Osteoblast (primary cell): ENCODE results near the gene CALN1. TPM values are rescaled to one million over a fixed set of nuclear protein-coding genes. Genes with fewer than 3 reads are reported as not detected.

Experiments used
- DNase-seq: peaks from one replicate; pipeline ENCODE4 v3.0.0; 2011; ENCODE audit warnings: low spot score, mixed read lengths; ENCODE audit not compliant: insufficient read length; ENCODE audit errors: missing footprints
- H2AFZ ChIP-seq: 2 replicates; pipeline ENCODE4 v1.6.0; 2011; ENCODE audit warnings: mild to moderate bottlenecking, low read length
- H3K27ac ChIP-seq: 2 replicates; pipeline ENCODE4 v1.5.1; 2011; ENCODE audit warnings: mild to moderate bottlenecking, low read depth, low read length, moderate library complexity
- H3K27me3 ChIP-seq: 2 replicates; pipeline ENCODE4 v1.6.0; 2012; ENCODE audit warnings: mild to moderate bottlenecking, control low read depth, inconsistent platforms, low read length, moderate library complexity; ENCODE audit not compliant: insufficient read depth
- H3K36me3 ChIP-seq: 2 replicates; pipeline ENCODE4 v1.5.1; 2011; ENCODE audit warnings: mild to moderate bottlenecking, low read length, control low read depth, moderate library complexity; ENCODE audit not compliant: insufficient read depth
- H3K4me1 ChIP-seq: 2 replicates; pipeline ENCODE4 v1.5.1; 2011; ENCODE audit warnings: mild to moderate bottlenecking, low read length, control low read depth, moderate library complexity; ENCODE audit not compliant: insufficient read depth
- H3K4me2 ChIP-seq: 2 replicates; pipeline ENCODE4 v1.6.0; 2011; ENCODE audit warnings: mild to moderate bottlenecking, low read length; ENCODE audit not compliant: insufficient read depth
- H3K4me3 ChIP-seq: fragments of 200-600 bp; sonication (generic); 3 replicates; pipeline ENCODE4 v1.5.1; 2012; ENCODE audit warnings: mild to moderate bottlenecking, low read length, inconsistent platforms; ENCODE audit not compliant: insufficient read depth
- H3K79me2 ChIP-seq: 2 replicates; pipeline ENCODE4 v1.6.0; 2012; ENCODE audit warnings: mild to moderate bottlenecking, low read length, control low read depth, inconsistent platforms; ENCODE audit not compliant: insufficient read depth
- H3K9me3 ChIP-seq: 2 replicates; pipeline ENCODE4 v1.5.1; 2011; ENCODE audit warnings: low read depth, low read length, control low read depth
- H4K20me1 ChIP-seq: 2 replicates; pipeline ENCODE4 v1.6.0; 2012; ENCODE audit warnings: mild to moderate bottlenecking, low read length, control low read depth; ENCODE audit not compliant: insufficient read depth
- total RNA-seq: library from RNA; depleted of rRNA; stranded (reverse); fragments of >200 nt; gene quantifications from 2 replicates; pipeline ENCODE4 v1.2.3, GENCODE V29; 2012
- TF ChIP-seq, protein P1 (sequence below): IDR thresholded peaks from 2 replicates; pipeline ENCODE4 v1.5.1; 2011; ENCODE audit warnings: mild to moderate bottlenecking, low read depth, low read length, moderate library complexity; ENCODE audit errors: extremely low read depth

Gene CALN1
- total RNA-seq, 1 donor = not detected

DNA sequence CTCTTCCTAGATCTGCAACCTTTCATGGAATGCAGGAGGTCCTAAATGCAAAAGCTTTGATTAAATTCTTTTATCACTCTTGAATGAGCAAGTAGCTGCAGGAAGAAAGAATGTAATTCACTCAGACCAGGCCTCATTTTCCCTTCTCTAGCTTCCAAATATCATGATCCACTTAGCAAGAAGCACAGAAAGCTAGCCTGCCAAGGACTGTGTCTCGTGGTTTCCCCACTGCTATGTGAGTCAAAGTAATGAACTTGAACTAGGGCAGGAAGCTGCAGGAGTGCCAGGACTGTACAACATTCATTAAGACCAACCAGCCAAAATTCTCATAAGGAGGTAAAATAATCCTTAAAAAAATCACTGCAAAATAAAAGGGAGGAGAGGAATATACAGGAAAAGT, 379.2 kb downstream of the CALN1 start:
- H3K4me2 ChIP-seq = no peak overlapping the region
- H3K9me3 ChIP-seq = no peaks in the 10 kb centered on the region
- DNase-seq = no peak

DNA sequence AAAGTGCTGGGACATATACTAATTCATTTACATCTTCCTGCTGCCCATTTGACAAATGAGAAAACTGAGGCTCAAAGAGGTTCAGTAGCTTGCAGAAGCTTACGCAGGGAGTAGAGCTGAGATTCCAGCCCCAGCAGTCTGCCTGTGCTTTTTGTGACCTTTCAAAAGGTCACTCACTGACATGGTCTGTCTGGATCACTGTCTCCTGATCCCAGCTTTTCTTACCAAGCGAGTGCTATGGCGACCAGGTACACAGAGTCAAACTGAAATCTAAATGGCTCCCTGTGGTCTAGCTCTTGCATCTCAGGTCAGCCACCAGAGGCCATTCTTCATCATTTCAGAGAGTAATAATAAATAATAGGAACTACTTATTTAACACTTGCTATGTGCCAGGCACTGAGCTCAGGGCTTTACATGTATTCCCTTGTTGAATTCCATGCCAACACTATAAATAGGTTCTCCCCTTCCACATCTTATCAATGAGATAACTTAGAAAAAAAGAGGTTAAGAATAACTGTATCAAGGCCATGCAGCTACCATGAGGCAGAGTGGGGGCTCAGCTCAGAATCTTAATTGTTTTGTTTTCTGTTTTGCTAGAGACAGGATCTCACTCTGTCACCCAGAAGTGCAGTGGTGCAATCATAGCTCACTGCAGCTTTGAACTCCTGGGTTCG, 381.0 kb downstream of the CALN1 start:
- no peak overlapping the region for H2AFZ ChIP-seq
- TF ChIP-seq, protein P1, sequence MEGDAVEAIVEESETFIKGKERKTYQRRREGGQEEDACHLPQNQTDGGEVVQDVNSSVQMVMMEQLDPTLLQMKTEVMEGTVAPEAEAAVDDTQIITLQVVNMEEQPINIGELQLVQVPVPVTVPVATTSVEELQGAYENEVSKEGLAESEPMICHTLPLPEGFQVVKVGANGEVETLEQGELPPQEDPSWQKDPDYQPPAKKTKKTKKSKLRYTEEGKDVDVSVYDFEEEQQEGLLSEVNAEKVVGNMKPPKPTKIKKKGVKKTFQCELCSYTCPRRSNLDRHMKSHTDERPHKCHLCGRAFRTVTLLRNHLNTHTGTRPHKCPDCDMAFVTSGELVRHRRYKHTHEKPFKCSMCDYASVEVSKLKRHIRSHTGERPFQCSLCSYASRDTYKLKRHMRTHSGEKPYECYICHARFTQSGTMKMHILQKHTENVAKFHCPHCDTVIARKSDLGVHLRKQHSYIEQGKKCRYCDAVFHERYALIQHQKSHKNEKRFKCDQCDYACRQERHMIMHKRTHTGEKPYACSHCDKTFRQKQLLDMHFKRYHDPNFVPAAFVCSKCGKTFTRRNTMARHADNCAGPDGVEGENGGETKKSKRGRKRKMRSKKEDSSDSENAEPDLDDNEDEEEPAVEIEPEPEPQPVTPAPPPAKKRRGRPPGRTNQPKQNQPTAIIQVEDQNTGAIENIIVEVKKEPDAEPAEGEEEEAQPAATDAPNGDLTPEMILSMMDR = no peak
- H3K36me3 ChIP-seq = no peaks in the 10 kb centered on the region
- no peaks in the 10 kb centered on the region for H3K79me2 ChIP-seq
- no peaks in the 10 kb centered on the region for H3K4me1 ChIP-seq
- no peaks in the 10 kb centered on the region for H3K27me3 ChIP-seq
- DNase-seq = no peak
- H3K9me3 ChIP-seq = no peaks in the 10 kb centered on the region
- H4K20me1 ChIP-seq = no peaks in the 10 kb centered on the region
- H3K4me2 ChIP-seq = no peak overlapping the region
- no peak overlapping the region for H3K27ac ChIP-seq
- H3K4me3 ChIP-seq = no peak overlapping the region

More for the DNA sequence above, 379.2 kb downstream of the CALN1 start:
- Histone ChIP-seq H2AFZ (no peak overlapping the region), H3K79me2 (no peaks in the 10 kb centered on the region), H4K20me1 (no peaks in the 10 kb centered on the region), H3K27me3 (no peaks in the 10 kb centered on the region), H3K27ac (no peak overlapping the region), H3K4me1 (no peaks in the 10 kb centered on the region), H3K4me3 (no peak overlapping the region), H3K36me3 (no peaks in the 10 kb centered on the region)
- TF ChIP-seq, protein P1 = no peak

DNA sequence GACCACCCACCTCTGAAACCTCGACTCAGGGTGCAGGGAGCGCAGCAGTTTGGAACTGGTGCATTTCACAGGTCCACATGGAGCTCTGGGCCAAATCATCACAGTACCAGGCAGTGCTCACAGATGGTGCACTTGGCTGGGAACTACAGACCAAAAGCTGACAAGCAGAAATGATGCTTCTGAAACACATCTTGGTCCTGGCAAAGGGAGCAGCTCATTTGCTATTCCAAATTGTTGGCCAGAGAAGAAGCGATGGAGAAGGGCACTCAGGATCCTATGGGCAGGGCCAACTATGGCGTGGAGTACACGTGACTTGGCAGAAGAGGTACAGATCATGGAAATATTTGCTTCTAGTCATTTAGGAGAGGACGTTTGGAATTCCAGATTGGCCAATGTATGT, 383.9 kb downstream of the CALN1 start:
- no peak for DNase-seq
- Histone ChIP-seq H4K20me1 (no peaks in the 10 kb centered on the region), H3K4me2 (no peak overlapping the region), H3K79me2 (no peaks in the 10 kb centered on the region), H3K27ac (no peak overlapping the region), H3K9me3 (no peaks in the 10 kb centered on the region), H3K36me3 (no peaks in the 10 kb centered on the region), H2AFZ (no peak overlapping the region), H3K27me3 (no peaks in the 10 kb centered on the region), H3K4me1 (no peaks in the 10 kb centered on the region), H3K4me3 (no peak overlapping the region)
- TF ChIP-seq, protein P1 = no peak

DNA sequence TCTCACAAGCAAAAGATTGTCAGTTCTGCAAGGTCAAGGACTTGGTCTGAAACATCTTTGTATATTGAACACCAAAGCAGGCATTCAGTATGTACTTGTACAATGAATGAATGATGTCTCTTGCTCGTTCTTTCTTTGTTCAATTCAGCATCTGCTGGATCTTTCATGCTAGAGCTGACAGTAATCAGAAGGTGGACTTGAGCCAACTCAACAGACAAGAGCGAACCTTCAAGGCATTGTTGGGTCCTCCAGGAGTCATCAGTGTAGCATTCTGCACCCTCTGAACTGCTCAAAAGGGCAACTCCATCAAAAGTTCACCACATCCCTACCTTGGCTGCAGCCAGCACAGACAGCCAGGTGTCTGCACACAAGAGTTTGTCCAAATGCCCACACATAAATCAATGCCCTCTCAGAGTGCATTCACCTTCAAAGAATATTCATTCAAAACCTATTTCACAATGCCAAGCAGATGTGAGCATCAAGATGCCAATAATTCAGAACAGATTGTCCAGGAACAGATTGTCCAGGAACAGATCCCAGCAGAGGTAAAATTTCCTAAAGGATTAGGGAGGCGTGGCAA, 386.7 kb downstream of the CALN1 start:
- Histone ChIP-seq H3K4me2 (no peak overlapping the region), H3K9me3 (no peaks in the 10 kb centered on the region), H3K36me3 (no peaks in the 10 kb centered on the region), H3K79me2 (no peaks in the 10 kb centered on the region), H3K4me1 (no peaks in the 10 kb centered on the region), H2AFZ (no peak overlapping the region), H3K27ac (no peak overlapping the region), H4K20me1 (no peaks in the 10 kb centered on the region), H3K27me3 (no peaks in the 10 kb centered on the region), H3K4me3 (no peak overlapping the region)
- no peak for DNase-seq
- TF ChIP-seq, protein P1 = no peak
